B cell (primary cell): ENCODE data around the gene SKIDA1. TPM values are rescaled to one million over a fixed set of nuclear protein-coding genes. Genes with fewer than 3 reads are reported as not detected.

ENCODE experiments used
- ATAC-seq: fragments of 200-7000 bp; cut with Tn5 transposase; one replicate; pipeline ENCODE4 v1.10.0; 2021; ENCODE audit warnings: low read depth, mild to moderate bottlenecking, moderate number of reproducible peaks, moderate library complexity
- CTCF ChIA-PET: fragments of 350-600 bp; sonication (Branson Sonifier 250); formaldehyde crosslinking; loops from one replicate; lab custom pipeline; 2021; ENCODE audit warnings: antibody characterized with exemption, inconsistent platforms; lab: Charles Lee
- POLR2A ChIA-PET: fragments of 350-600 bp; sonication (Branson Sonifier 250); formaldehyde crosslinking; loops from one replicate; lab custom pipeline; 2021; ENCODE audit warnings: antibody characterized with exemption; lab: Charles Lee
- DNase-seq: peaks from one replicate; pipeline ENCODE4 v3.0.0; 2013
- H2AFZ ChIP-seq: 2 replicates; pipeline ENCODE4 v1.6.1; 2012; ENCODE audit warnings: mild to moderate bottlenecking, low read depth, low read length; ENCODE audit not compliant: insufficient read depth, poor library complexity, severe bottlenecking
- H3K27ac ChIP-seq, 2 donors: 1 replicate in 1 of 2; 2 replicates in 1 of 2; pipeline ENCODE4 v1.5.1; 2012 to 2013; ENCODE audit warnings: low read length in 2 of 2, mild to moderate bottlenecking in 2 of 2, moderate library complexity in 1 of 2
- H3K27me3 ChIP-seq, 4 experiments: fragments of 200-600 bp in 1 of 4; sonication (generic) in 1 of 4; replicated peaks in 1 of 4; 1 replicate in 2 of 4; 2 replicates in 2 of 4; pipeline versions ENCODE4 v1.6.1 to v1.7.0; 2013 to 2016; ENCODE audit warnings: low read length in 3 of 4, mild to moderate bottlenecking in 2 of 4, mixed read lengths in 1 of 4, moderate library complexity in 1 of 4; ENCODE audit not compliant: insufficient read depth in 4 of 4, control insufficient read depth in 3 of 4; ENCODE audit errors: control extremely low read depth in 1 of 4
- H3K36me3 ChIP-seq, 2 experiments: replicated peaks in 1 of 2; 1 replicate in 1 of 2; 2 replicates in 1 of 2; pipeline versions ENCODE4 v1.6.1 to v1.7.1; 2013; ENCODE audit warnings: low read length in 1 of 2; ENCODE audit not compliant: insufficient read depth in 2 of 2, control insufficient read depth in 1 of 2; ENCODE audit errors: control extremely low read depth in 1 of 2, extremely low read depth in 1 of 2
- H3K4me1 ChIP-seq, 2 donors: fragments of 200-600 bp in 1 of 2; sonication (generic) in 1 of 2; 1 replicate in 1 of 2; 2 replicates in 1 of 2; pipeline versions ENCODE4 v1.5.1 to v1.6.1; 2013 to 2017; ENCODE audit warnings: low read length in 2 of 2; ENCODE audit not compliant: control insufficient read depth in 2 of 2, insufficient read depth in 2 of 2
- H3K4me2 ChIP-seq: replicated peaks from 2 replicates; pipeline ENCODE3; 2012; ENCODE audit warnings: mild to moderate bottlenecking, low read depth, low read length; ENCODE audit not compliant: poor library complexity, severe bottlenecking
- H3K4me3 ChIP-seq, 5 experiments: fragments of 200-600 bp in 1 of 5; sonication (generic) in 1 of 5; 1 replicate in 3 of 5; 2 replicates in 2 of 5; pipeline versions ENCODE4 v1.5.1 to v1.7.0; 2011 to 2016; ENCODE audit warnings: low read length in 4 of 5, mild to moderate bottlenecking in 4 of 5, low read depth in 2 of 5, control low read depth in 1 of 5, moderate library complexity in 1 of 5; ENCODE audit not compliant: insufficient read depth in 1 of 5; ENCODE audit errors: control extremely low read depth in 1 of 5, extremely low read depth in 1 of 5
- H3K79me2 ChIP-seq: fragments of 200-600 bp; sonication (generic); one replicate; pipeline ENCODE4 v1.6.0; 2016; ENCODE audit warnings: low read length; ENCODE audit not compliant: control insufficient read depth, insufficient read depth
- H3K9ac ChIP-seq: fragments of 200-600 bp; sonication (generic); 2 replicates; pipeline ENCODE4 v1.6.1; 2017; ENCODE audit warnings: mild to moderate bottlenecking, low read length, moderate library complexity
- H3K9me3 ChIP-seq, 3 donors: one replicate each; pipeline versions ENCODE4 v1.6.1 to v1.7.1; 2013; ENCODE audit warnings: low read length in 2 of 3; ENCODE audit not compliant: control insufficient read depth in 2 of 3, insufficient read depth in 1 of 3; ENCODE audit errors: control extremely low read depth in 1 of 3
- H4K20me1 ChIP-seq: 2 replicates; pipeline ENCODE4 v1.6.0; 2012; ENCODE audit warnings: mild to moderate bottlenecking, low read length; ENCODE audit not compliant: insufficient read depth, control insufficient read depth, poor library complexity, severe bottlenecking
- H3K27ac Mint-ChIP-seq: one replicate; pipeline ENCODE4 v1.8.0; 2021; ENCODE audit warnings: mixed read lengths
- H3K27me3 Mint-ChIP-seq: one replicate; pipeline ENCODE4 v1.8.0; 2021; ENCODE audit warnings: mixed read lengths
- H3K4me1 Mint-ChIP-seq: one replicate; pipeline ENCODE4 v1.8.0; 2021; ENCODE audit warnings: mixed read lengths
- H3K4me3 Mint-ChIP-seq: one replicate; pipeline ENCODE4 v1.8.0; 2021; ENCODE audit warnings: mixed read lengths
- H3K9me3 Mint-ChIP-seq: one replicate; pipeline ENCODE4 v1.8.0; 2022; ENCODE audit warnings: mixed read lengths; ENCODE audit not compliant: insufficient read depth
- CTCF ChIP-seq: fragments of 200-600 bp; IDR thresholded peaks from one replicate; pipeline ENCODE4 v1.8.0; 2022; ENCODE audit warnings: antibody characterized with exemption, mild to moderate bottlenecking
- EZH2 ChIP-seq: IDR thresholded peaks from 2 replicates; pipeline ENCODE4 v1.6.1; 2012; ENCODE audit warnings: borderline replicate concordance, low read depth, mild to moderate bottlenecking, moderate library complexity, low read length; ENCODE audit not compliant: insufficient read depth, poor library complexity, severe bottlenecking
- WGBS: methylation state at CpG from one replicate; pipeline ENCODE4 v1.1.5; 2013; ENCODE audit warnings: missing lambda C conversion rate; ENCODE audit not compliant: insufficient coverage; 5-methylcytosine and 5-hydroxymethylcytosine counted together
- intact Hi-C: fragments of 100-400 bp; cut with micrococcal nuclease; formaldehyde crosslinking; loops from one replicate; pipeline ENCODE4 v1.10.0; 2022
- polyA plus RNA-seq: library from polyadenylated mRNA; depleted of rRNA; stranded (reverse); fragments of >200 nt; gene quantifications from 2 replicates; pipeline ENCODE4 v1.2.3, GENCODE V29; 2012
- total RNA-seq, 2 donors: library from RNA; stranded (reverse); fragments of 120-200 nt in 1 of 2; gene quantifications; 1 replicate in 1 of 2; 2 replicates in 1 of 2; pipeline versions ENCODE4 v1.2.3 to v1.2.4, GENCODE V29; 2013 to 2022

Gene SKIDA1
- total and polyA plus RNA-seq, 2 donors (not counting 1 experiment from before 2014, with no cell fraction given): 0.06 to 0.10 TPM

GRCh38 chr10:21532694-21533466, 7.4 kb upstream of the SKIDA1 start:
- intact Hi-C loops: loop anchor here (1.0 to 10.0 kb wide), 6 partner anchors 8 to 1182 kb away; partner anchors contain the start of genes PIP4K2A and SKIDA1
- peak overlapping the region; percentile 89 for H3K9ac ChIP-seq

More at GRCh38 chr10:21532694-21533466, 7.4 kb upstream of the SKIDA1 start:
- Histone ChIP-seq H3K79me2 (peaks cover 5% of the 10 kb centered on the region), H3K36me3 (peaks cover 0 to 3% of the 10 kb centered on the region in 2 experiments), H2AFZ (peak overlapping the region; percentile 95), H3K27me3 (peaks cover 0 to 10% (median 3%) of the 10 kb centered on the region in 4 experiments), H3K4me1 (peaks cover 12 to 16% of the 10 kb centered on the region in 2 donors), H3K4me2 (peak overlapping the region; percentile 87), H3K27ac (peak overlapping the region; percentile 69 to 82), H3K4me3 (peak overlapping the region; percentile 58 to 98 (median 84)), H4K20me1 (peaks cover 5% of the 10 kb centered on the region), H3K9me3 (no peaks in the 10 kb centered on the region)
- peaks cover 18% of the 10 kb centered on the region for H3K4me1 Mint-ChIP-seq
- WGBS: 36% methylated on average over 3 of the region's 10 CpGs
- H3K9me3 Mint-ChIP-seq: no peaks in the 10 kb centered on the region
- CTCF ChIA-PET: interaction anchor here (1.0 to 1.2 kb wide), 2 partner anchors 13 to 37 kb away, joined by 3 to 4 read pairs; no protein-coding TSS in a partner anchor
- POLR2A ChIA-PET: interaction anchor here (0.6 kb wide), 1 partner anchor 14 kb away, joined by 7 read pairs; no protein-coding TSS in a partner anchor
- peak overlapping the region; percentile 94 for H3K4me3 Mint-ChIP-seq
- TF ChIP-seq CTCF (no peak), EZH2 (no peak)
- peaks cover 14% of the 10 kb centered on the region for H3K27me3 Mint-ChIP-seq
- DNase-seq (no peak), ATAC-seq (no peak)
- peak overlapping the region; percentile 95 for H3K27ac Mint-ChIP-seq
